Suprapubic skin (tissue), 4 donors: ENCODE measurements around the gene PLXNB3. TPM values are rescaled to one million over a fixed set of nuclear protein-coding genes. Genes with fewer than 3 reads are reported as not detected.
A peak's percentile ranks its signal among the peaks of the same experiment; 100 is the strongest.

Source experiments
- DNase-seq, 2 donors: peaks; one replicate each; pipeline ENCODE4 v3.0.0-alpha.2; 2019; ENCODE audit warnings: low spot score in 2 of 2
- H3K27ac ChIP-seq: fragments of 200-600 bp; sonication (generic); one replicate; pipeline ENCODE4 v1.5.1; 2019
- H3K27me3 ChIP-seq: fragments of 200-600 bp; sonication (generic); one replicate; pipeline ENCODE4 v1.5.1; 2019
- H3K36me3 ChIP-seq: fragments of 200-600 bp; sonication (generic); one replicate; pipeline ENCODE4 v1.5.1; 2019
- H3K4me1 ChIP-seq: fragments of 200-600 bp; sonication (generic); one replicate; pipeline ENCODE4 v1.5.1; 2019
- H3K4me3 ChIP-seq: fragments of 200-600 bp; sonication (generic); one replicate; pipeline ENCODE4 v1.5.1; 2019; ENCODE audit warnings: mild to moderate bottlenecking
- H3K9me3 ChIP-seq: fragments of 200-600 bp; sonication (generic); one replicate; pipeline ENCODE4 v1.5.1; 2019
- EP300 ChIP-seq: sonication (generic); formaldehyde crosslinking; IDR thresholded peaks from one replicate; pipeline ENCODE4 v1.6.1; 2017; ENCODE audit warnings: antibody characterized with exemption
- POLR2A ChIP-seq, 2 donors: fragments of 450-650 bp; IDR thresholded peaks; one replicate each; pipeline ENCODE4 v1.6.1; 2017; ENCODE audit warnings: antibody characterized with exemption in 2 of 2, mild to moderate bottlenecking in 2 of 2, moderate library complexity in 2 of 2
- POLR2AphosphoS5 ChIP-seq, 3 donors: sonication (generic); formaldehyde crosslinking; IDR thresholded peaks; one replicate each; pipeline ENCODE4 v1.6.1; 2017; ENCODE audit warnings: antibody characterized with exemption in 3 of 3
- WGBS: methylation state at CpG from one replicate; pipeline ENCODE4 v1.1.5; 2018; 5-methylcytosine and 5-hydroxymethylcytosine counted together
- total RNA-seq, 4 donors: library from RNA; depleted of rRNA; stranded (reverse); fragments of >200 nt; gene quantifications; one replicate each; pipeline ENCODE4 v1.1.0, GENCODE V29; 2016
- TF ChIP-seq, protein P1 (sequence below), 2 donors: fragments of 200-600 bp in 1 of 2; fragments of 450-650 bp in 1 of 2; sonication (generic) in 1 of 2; IDR thresholded peaks; one replicate each; pipeline ENCODE4 v1.5.1; 2016 to 2019; ENCODE audit warnings: antibody characterized with exemption in 2 of 2, mild to moderate bottlenecking in 1 of 2, moderate library complexity in 1 of 2

PLXNB3 gene
- total RNA-seq, 4 donors from 2014 or later: 13.5 to 23.9 (median 19.8) TPM

DNA sequence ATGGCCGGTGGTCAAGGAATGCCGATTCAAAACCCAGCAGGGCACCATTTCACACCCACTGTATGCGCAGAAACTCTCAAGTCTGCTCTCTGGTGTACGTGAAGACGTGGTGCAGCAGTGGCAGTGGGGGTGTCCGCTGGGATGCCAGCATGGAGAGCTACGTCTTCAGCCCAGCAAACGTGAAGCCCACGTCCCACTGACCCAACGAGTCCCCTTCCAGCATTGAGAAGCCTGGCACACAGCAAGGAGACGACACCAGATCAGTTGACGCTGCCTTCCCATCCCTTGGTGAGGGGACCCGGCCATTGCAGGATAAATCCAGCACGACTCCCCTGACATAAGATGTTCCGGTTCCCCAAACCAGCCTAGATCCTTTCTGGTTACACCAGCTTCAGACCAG is 2.2 kb upstream of the PLXNB3 start:
- H3K4me1 ChIP-seq: peaks cover 27% of the 10 kb centered on the region
- DNase-seq: no peak
- no peaks in the 10 kb centered on the region for H3K9me3 ChIP-seq
- H3K27ac ChIP-seq: no peak overlapping the region
- no peaks in the 10 kb centered on the region for H3K27me3 ChIP-seq
- WGBS: 85% methylated on average over 13 of the region's 15 CpGs
- H3K4me3 ChIP-seq: no peak overlapping the region
- TF ChIP-seq POLR2AphosphoS5 (IDR thresholded peaks at IDR 0.05): no peak
- no peaks in the 10 kb centered on the region for H3K36me3 ChIP-seq

DNA sequence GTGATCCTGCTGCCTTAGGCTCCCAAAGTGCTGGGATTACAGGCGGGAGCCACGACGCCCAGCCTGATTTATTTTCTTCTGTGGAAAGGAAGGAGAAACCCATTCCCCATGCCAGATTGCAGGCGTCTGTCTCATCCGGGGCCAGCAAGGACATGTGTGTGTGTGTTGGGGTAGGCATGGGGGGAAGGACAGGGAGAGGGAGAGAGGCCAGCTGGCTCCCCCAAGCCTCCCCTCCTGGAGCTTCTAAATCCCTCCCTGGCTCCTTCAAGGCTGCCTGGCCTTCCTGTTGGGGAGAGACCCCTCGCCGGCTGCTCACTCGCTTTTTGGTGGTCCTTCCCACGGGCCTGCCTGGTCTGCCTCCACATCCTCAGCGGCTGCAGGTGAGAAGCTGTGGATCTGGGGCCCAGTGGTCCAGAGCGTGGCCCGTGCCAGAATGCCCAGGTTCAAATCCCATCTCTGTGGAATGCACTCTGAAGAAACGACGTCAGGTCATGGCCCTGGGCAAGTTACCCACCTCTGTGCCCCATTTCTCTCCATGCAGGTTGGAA is 1.3 kb upstream of the PLXNB3 start:
- Histone ChIP-seq H3K27ac (no peak overlapping the region), H3K27me3 (no peaks in the 10 kb centered on the region)
- WGBS: 90% methylated on average over 12 of the region's 14 CpGs

DNA sequence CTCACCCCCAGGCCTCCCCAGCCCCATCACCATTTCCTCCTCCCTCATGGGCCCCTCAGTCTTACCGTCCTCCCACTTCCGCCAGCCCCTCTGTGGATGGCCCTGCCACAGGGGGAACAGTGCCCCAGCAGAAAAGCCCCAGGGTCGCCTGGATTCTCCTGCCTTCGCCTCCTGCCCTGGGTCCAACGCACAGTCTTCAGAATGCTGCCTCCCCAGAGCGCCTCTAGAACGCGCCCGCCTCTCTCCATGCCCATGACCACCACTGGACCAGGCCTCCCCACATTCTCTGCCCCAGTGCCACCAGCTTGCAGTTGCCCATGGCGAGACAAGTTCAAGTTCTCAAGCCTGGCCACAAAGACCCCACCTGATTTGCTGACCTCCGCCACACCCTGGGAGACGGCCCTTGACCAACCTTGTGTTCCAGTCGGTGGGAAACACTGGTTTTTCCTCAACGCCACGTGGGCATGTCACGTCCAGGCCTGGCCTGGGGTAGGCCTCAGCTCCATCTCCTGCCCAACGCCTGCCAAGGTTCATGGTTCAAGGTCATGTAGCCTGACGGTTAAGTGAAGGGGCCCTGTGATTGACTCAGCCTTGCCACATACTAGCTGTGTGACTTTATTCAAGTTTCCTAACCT is 634 bp upstream of the PLXNB3 start:
- Histone ChIP-seq H3K27me3 (no peaks in the 10 kb centered on the region), H3K27ac (no peak overlapping the region), H3K4me3 (no peak overlapping the region), H3K4me1 (peaks cover 27% of the 10 kb centered on the region), H3K9me3 (no peaks in the 10 kb centered on the region), H3K36me3 (no peaks in the 10 kb centered on the region)
- DNase-seq: peak in 1 of 2 donors; percentile 59
- 76% methylated on average over 8 of the region's 18 CpGs for WGBS
- no peak for TF ChIP-seq POLR2AphosphoS5 (IDR thresholded peaks at IDR 0.05)
- TF ChIP-seq EP300: no peak
- no peak for TF ChIP-seq POLR2A (IDR thresholded peaks at IDR 0.05)
- TF ChIP-seq, protein P1, sequence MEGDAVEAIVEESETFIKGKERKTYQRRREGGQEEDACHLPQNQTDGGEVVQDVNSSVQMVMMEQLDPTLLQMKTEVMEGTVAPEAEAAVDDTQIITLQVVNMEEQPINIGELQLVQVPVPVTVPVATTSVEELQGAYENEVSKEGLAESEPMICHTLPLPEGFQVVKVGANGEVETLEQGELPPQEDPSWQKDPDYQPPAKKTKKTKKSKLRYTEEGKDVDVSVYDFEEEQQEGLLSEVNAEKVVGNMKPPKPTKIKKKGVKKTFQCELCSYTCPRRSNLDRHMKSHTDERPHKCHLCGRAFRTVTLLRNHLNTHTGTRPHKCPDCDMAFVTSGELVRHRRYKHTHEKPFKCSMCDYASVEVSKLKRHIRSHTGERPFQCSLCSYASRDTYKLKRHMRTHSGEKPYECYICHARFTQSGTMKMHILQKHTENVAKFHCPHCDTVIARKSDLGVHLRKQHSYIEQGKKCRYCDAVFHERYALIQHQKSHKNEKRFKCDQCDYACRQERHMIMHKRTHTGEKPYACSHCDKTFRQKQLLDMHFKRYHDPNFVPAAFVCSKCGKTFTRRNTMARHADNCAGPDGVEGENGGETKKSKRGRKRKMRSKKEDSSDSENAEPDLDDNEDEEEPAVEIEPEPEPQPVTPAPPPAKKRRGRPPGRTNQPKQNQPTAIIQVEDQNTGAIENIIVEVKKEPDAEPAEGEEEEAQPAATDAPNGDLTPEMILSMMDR (IDR thresholded peaks at IDR 0.05): no peak

More for the DNA sequence above, 1.3 kb upstream of the PLXNB3 start:
- no peaks in the 10 kb centered on the region for H3K9me3 ChIP-seq
- no peak overlapping the region for H3K4me3 ChIP-seq
- TF ChIP-seq, protein P1 (IDR thresholded peaks at IDR 0.05): no peak
- no peak for TF ChIP-seq EP300
- no peak for TF ChIP-seq POLR2A (IDR thresholded peaks at IDR 0.05)
- TF ChIP-seq POLR2AphosphoS5 (IDR thresholded peaks at IDR 0.05): no peak
- no peak for DNase-seq
- peaks cover 27% of the 10 kb centered on the region for H3K4me1 ChIP-seq
- no peaks in the 10 kb centered on the region for H3K36me3 ChIP-seq

DNA sequence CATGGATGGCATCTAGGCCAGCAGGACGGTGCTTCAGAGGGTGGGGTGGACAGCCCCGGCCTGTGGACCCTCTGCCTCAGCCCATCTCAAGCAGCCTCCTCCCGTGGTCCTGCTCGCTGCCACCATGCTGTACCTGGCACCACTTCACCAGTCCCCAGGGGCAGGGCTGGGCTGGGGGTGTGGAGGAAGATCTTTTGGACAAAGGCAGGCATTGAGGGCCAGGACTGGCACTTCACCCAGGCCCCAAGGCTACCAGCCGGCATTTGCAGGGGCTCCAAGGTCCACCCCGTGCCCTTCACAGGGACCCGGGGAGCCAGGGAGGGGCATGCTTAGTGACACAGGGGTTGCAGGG is 713 bp downstream of the PLXNB3 start:
- no peak for TF ChIP-seq POLR2AphosphoS5 (IDR thresholded peaks at IDR 0.05)
- TF ChIP-seq, protein P1 (IDR thresholded peaks at IDR 0.05): no peak
- TF ChIP-seq EP300: no peak
- TF ChIP-seq POLR2A (IDR thresholded peaks at IDR 0.05): no peak

DNA sequence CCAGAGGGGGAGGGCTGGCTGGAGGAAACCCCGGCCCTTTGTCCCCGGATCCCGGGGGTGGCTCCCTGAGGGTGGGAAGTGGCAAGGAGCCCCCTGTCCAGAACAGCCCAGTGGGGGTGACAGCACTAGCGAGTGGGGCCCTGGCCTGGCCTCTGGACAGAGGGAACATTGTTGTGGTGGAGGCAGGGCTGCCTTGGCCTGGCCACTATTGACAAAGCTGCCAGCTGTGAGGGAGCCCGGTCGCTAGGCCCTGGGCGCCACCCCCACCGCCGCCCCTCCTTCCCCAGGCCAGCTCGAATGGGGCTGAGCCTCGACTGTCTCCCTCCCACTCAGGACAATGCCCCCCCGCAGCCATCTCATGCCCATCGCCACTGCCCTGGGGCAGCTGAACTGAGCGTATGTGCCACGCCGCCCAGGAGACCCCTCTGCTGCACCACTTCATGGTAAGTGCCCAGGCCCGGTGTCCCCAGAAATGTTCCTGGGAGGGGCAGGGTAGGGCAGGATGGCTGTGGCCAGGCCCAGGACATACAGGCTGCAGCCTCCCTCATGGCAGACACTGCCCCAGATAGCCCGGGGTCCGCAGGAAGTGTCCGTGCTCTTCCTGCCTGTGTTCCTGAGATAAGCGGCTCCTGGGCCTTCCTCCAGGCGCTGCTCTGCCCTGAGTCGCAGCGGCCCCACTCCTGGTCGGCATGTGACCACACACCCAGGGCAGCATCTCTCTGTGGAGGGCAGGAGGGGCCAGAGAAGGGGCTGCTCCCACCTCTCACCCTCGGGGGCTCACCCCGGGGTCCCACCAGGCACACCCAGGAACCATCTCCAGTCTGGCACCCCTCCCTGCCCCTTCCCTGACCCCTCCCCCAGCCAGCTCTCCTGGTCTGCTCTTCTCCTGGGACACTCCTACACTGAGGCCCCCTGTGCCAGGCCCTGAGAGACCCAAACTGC is 1.4 kb downstream of the PLXNB3 start:
- H3K4me3 ChIP-seq: peak overlapping the region; percentile 16
- TF ChIP-seq EP300 (no peak), POLR2A (IDR thresholded peaks at IDR 0.05) (no peak), POLR2AphosphoS5 (IDR thresholded peaks at IDR 0.05) (no peak)
- TF ChIP-seq, protein P1 (IDR thresholded peaks at IDR 0.05): no peak
- peak overlapping the region; percentile 54 for H3K27ac ChIP-seq
- H3K36me3 ChIP-seq: no peaks in the 10 kb centered on the region
- H3K4me1 ChIP-seq: peaks cover 27% of the 10 kb centered on the region
- no peaks in the 10 kb centered on the region for H3K27me3 ChIP-seq
- 60% methylated on average over 1 of the region's 27 CpGs for WGBS
- peak in 1 of 2 donors; percentile 68 for DNase-seq
- H3K9me3 ChIP-seq: no peaks in the 10 kb centered on the region

More for the DNA sequence above, 713 bp downstream of the PLXNB3 start:
- no peaks in the 10 kb centered on the region for H3K9me3 ChIP-seq
- H3K36me3 ChIP-seq: no peaks in the 10 kb centered on the region
- 50% methylated on average over 2 of the region's 7 CpGs for WGBS
- H3K4me3 ChIP-seq: peak overlapping the region; percentile 16
- H3K27ac ChIP-seq: peak overlapping the region; percentile 54
- H3K4me1 ChIP-seq: peaks cover 27% of the 10 kb centered on the region
- no peak for DNase-seq
- no peaks in the 10 kb centered on the region for H3K27me3 ChIP-seq
